Mesendoderm (in vitro differentiated cells): ENCODE measurements around the gene MRGPRE.

ENCODE experiments used
- DNase-seq: peaks from one replicate; pipeline ENCODE4 v3.0.0; 2013
- H2AK5ac ChIP-seq: 2 replicates; pipeline ENCODE4 v1.6.1; 2013; ENCODE audit warnings: low read length, inconsistent platforms
- H2BK120ac ChIP-seq: 2 replicates; pipeline ENCODE4 v1.6.1; 2013; ENCODE audit warnings: low read depth, mild to moderate bottlenecking, low read length, moderate library complexity, mixed read lengths
- H2BK15ac ChIP-seq: replicated peaks from 2 replicates; pipeline ENCODE4 v1.6.1; 2013; ENCODE audit warnings: low read depth, mild to moderate bottlenecking, moderate library complexity
- H2BK5ac ChIP-seq: 2 replicates; pipeline ENCODE4 v1.6.1; 2013; ENCODE audit warnings: low read length, inconsistent platforms
- H3K18ac ChIP-seq: 2 replicates; pipeline ENCODE4 v1.6.1; 2013; ENCODE audit warnings: mild to moderate bottlenecking, low read length, mixed read lengths
- H3K23ac ChIP-seq: one replicate; pipeline ENCODE4 v1.6.1; 2013; ENCODE audit warnings: low read length
- H3K27ac ChIP-seq: 2 replicates; pipeline ENCODE4 v1.5.1; 2013; ENCODE audit warnings: low read depth, mild to moderate bottlenecking, inconsistent platforms, low read length, moderate library complexity
- H3K27me3 ChIP-seq: 2 replicates; pipeline ENCODE4 v1.6.1; 2013; ENCODE audit warnings: low read length, control low read depth, mild to moderate bottlenecking, inconsistent platforms; ENCODE audit not compliant: insufficient read depth, poor library complexity
- H3K36me3 ChIP-seq: 2 replicates; pipeline ENCODE4 v1.6.1; 2013; ENCODE audit warnings: low read length, inconsistent platforms; ENCODE audit not compliant: control insufficient read depth, insufficient read depth
- H3K4ac ChIP-seq: one replicate; pipeline ENCODE4 v1.6.1; 2013; ENCODE audit warnings: low read depth, mild to moderate bottlenecking, low read length, moderate library complexity
- H3K4me1 ChIP-seq: 2 replicates; pipeline ENCODE4 v1.6.1; 2013; ENCODE audit warnings: low read depth, low read length, inconsistent platforms; ENCODE audit not compliant: control insufficient read depth
- H3K4me2 ChIP-seq: 2 replicates; pipeline ENCODE4 v1.6.1; 2013; ENCODE audit warnings: low read length
- H3K4me3 ChIP-seq: 2 replicates; pipeline ENCODE4 v1.5.1; 2013; ENCODE audit warnings: mild to moderate bottlenecking, low read length
- H3K56ac ChIP-seq: one replicate; pipeline ENCODE4 v1.6.1; 2013; ENCODE audit warnings: low read length
- H3K79me1 ChIP-seq: 2 replicates; pipeline ENCODE4 v1.6.1; 2013; ENCODE audit warnings: low read length, inconsistent platforms
- H3K79me2 ChIP-seq: 2 replicates; pipeline ENCODE4 v1.6.1; 2013; ENCODE audit warnings: mild to moderate bottlenecking, low read length; ENCODE audit not compliant: control insufficient read depth, insufficient read depth
- H3K9ac ChIP-seq: 2 replicates; pipeline ENCODE4 v1.6.1; 2013; ENCODE audit warnings: low read length, inconsistent platforms
- H4K5ac ChIP-seq: one replicate; pipeline ENCODE4 v1.6.1; 2013; ENCODE audit warnings: low read length
- H4K8ac ChIP-seq: one replicate; pipeline ENCODE4 v1.6.1; 2013; ENCODE audit warnings: low read depth, mild to moderate bottlenecking, control low read depth, low read length, moderate library complexity
- WGBS: extraction: QIAGEN DNeasy Blood & Tissue Kit; methylation state at CpG from one replicate; pipeline ENCODE4 v1.1.7; 2013; ENCODE audit warnings: low lambda C conversion rate, missing lambda C conversion rate; ENCODE audit not compliant: insufficient coverage; ENCODE audit errors: extremely low coverage; 5-methylcytosine and 5-hydroxymethylcytosine counted together

MRGPRE gene

GRCh38 chr11:3204141-3205015 is 27.8 kb downstream of the MRGPRE start:
- Histone ChIP-seq H2AK5ac (no peak overlapping the region), H3K9ac (no peak overlapping the region), H3K18ac (no peak overlapping the region), H2BK15ac (no peak overlapping the region), H3K79me1 (no peaks in the 10 kb centered on the region), H3K27ac (no peak overlapping the region), H3K4me1 (no peaks in the 10 kb centered on the region), H4K5ac (no peak overlapping the region), H2BK120ac (no peak overlapping the region), H3K4me3 (no peak overlapping the region), H3K4me2 (no peak overlapping the region), H3K79me2 (no peaks in the 10 kb centered on the region), H2BK5ac (no peak overlapping the region), H3K23ac (no peak overlapping the region), H4K8ac (no peak overlapping the region), H3K36me3 (no peaks in the 10 kb centered on the region), H3K56ac (no peak overlapping the region), H3K27me3 (peaks cover 9% of the 10 kb centered on the region), H3K4ac (no peak overlapping the region)
- no peak for DNase-seq
- WGBS = no CpG with 5 or more reads among the region's 24 CpGs

GRCh38 chr11:3203221-3204043 is 28.8 kb downstream of the MRGPRE start:
- H3K27me3 ChIP-seq = peaks cover 9% of the 10 kb centered on the region
- no peaks in the 10 kb centered on the region for H3K79me2 ChIP-seq
- H3K4me1 ChIP-seq = no peaks in the 10 kb centered on the region
- no peaks in the 10 kb centered on the region for H3K36me3 ChIP-seq
- H4K8ac ChIP-seq = no peak overlapping the region
- H3K4ac ChIP-seq = no peak overlapping the region
- no CpG with 5 or more reads among the region's 51 CpGs for WGBS
- H2AK5ac ChIP-seq = no peak overlapping the region
- no peak overlapping the region for H3K23ac ChIP-seq
- DNase-seq = peak; percentile 45
- H3K56ac ChIP-seq = peak overlapping the region; percentile 7
- H4K5ac ChIP-seq = no peak overlapping the region
- H3K4me3 ChIP-seq = no peak overlapping the region
- peak overlapping the region; percentile 9 for H3K9ac ChIP-seq
- H3K18ac ChIP-seq = no peak overlapping the region
- H2BK120ac ChIP-seq = no peak overlapping the region
- no peaks in the 10 kb centered on the region for H3K79me1 ChIP-seq
- H3K27ac ChIP-seq = no peak overlapping the region
- no peak overlapping the region for H2BK15ac ChIP-seq
- no peak overlapping the region for H2BK5ac ChIP-seq
- H3K4me2 ChIP-seq = peak overlapping the region; percentile 44

DNA sequence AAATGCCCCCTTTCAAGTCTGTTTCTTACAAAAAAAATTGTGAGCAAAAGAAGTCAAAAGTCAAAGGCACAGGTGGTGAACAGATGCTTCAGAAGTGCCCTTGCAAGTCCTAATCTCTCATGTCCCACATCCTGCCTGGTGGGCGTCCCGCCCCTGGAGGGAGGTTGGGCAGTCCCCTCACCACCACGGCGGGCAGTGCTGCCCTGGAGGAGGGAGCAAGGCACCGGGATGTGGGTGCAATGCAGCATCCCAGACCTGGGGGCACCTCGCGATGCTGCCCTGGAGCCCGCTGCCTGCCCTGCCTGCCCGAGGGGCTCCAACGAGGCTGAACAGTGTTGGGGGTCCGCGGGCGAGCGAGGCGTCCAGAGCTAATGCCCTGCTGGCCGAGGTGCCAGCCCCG is 29.5 kb downstream of the MRGPRE start:
- Histone ChIP-seq H2BK120ac (no peak overlapping the region), H3K4me2 (no peak overlapping the region), H3K18ac (no peak overlapping the region), H3K79me2 (no peaks in the 10 kb centered on the region), H3K4me3 (no peak overlapping the region), H3K36me3 (no peaks in the 10 kb centered on the region), H3K9ac (no peak overlapping the region), H3K56ac (no peak overlapping the region), H4K8ac (no peak overlapping the region), H3K4ac (no peak overlapping the region), H3K4me1 (no peaks in the 10 kb centered on the region), H2AK5ac (no peak overlapping the region), H2BK15ac (no peak overlapping the region), H3K27me3 (peaks cover 9% of the 10 kb centered on the region), H2BK5ac (no peak overlapping the region), H3K23ac (peak overlapping the region; percentile 80), H3K79me1 (no peaks in the 10 kb centered on the region), H4K5ac (no peak overlapping the region), H3K27ac (no peak overlapping the region)
- DNase-seq = no peak
- no CpG with 5 or more reads among the region's 17 CpGs for WGBS

DNA sequence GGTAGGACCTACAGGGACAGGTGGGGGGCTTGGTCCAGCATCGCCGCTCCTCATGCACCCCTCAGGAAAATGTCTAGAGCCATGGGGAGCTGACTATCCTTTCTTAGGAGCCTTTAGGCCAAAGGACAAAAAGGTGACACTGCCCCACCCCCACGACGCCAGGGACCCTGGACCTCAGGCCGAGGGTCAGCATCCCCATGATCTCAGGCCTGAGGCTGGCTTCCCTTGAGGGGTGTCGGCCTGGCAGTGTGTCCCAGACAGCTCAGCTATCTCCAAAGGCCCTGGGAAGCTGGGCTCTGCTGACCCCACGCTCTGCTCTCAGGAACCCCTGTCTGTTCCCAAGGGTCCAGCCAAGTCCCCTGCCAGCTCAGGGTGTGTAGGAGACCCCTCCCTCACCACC is 29.9 kb downstream of the MRGPRE start:
- no peaks in the 10 kb centered on the region for H3K36me3 ChIP-seq
- no peaks in the 10 kb centered on the region for H3K79me1 ChIP-seq
- no peak overlapping the region for H2BK120ac ChIP-seq
- H3K27me3 ChIP-seq = peaks cover 9% of the 10 kb centered on the region
- H2BK5ac ChIP-seq = no peak overlapping the region
- no peak overlapping the region for H2BK15ac ChIP-seq
- no peak overlapping the region for H3K4me2 ChIP-seq
- H3K9ac ChIP-seq = no peak overlapping the region
- WGBS = no CpG with 5 or more reads among the region's 7 CpGs
- no peak overlapping the region for H3K18ac ChIP-seq
- no peak overlapping the region for H3K27ac ChIP-seq
- H3K4me3 ChIP-seq = no peak overlapping the region
- no peak overlapping the region for H2AK5ac ChIP-seq
- no peak overlapping the region for H3K23ac ChIP-seq
- H3K79me2 ChIP-seq = no peaks in the 10 kb centered on the region
- no peak overlapping the region for H3K56ac ChIP-seq
- no peak for DNase-seq
- no peaks in the 10 kb centered on the region for H3K4me1 ChIP-seq
- no peak overlapping the region for H3K4ac ChIP-seq
- H4K8ac ChIP-seq = no peak overlapping the region
- no peak overlapping the region for H4K5ac ChIP-seq

DNA sequence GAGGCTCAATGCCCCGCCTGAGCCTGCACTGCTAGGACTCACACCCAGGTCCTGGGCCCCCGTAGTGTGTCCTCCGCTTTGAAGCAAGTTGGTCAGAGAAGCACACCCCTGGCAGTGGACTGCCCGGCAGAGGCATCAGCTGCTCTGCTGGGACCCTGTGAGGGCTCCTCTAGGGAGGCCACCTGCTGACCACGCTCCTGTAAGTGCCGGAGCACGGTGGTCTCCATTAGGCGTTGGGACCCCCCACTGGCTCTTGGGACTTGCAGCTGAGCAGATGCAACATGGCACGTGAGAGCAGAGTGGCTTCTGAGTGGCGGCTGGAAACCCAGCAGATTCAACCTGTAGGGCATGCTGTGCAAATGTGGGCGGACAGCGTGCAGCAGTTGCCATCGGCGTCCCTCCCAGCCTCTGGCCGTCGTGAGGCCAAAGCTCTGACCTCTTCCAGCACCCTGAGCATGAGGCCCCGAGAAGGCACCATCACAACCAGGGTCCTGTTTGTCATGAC is 30.5 kb downstream of the MRGPRE start:
- H3K79me1 ChIP-seq = no peaks in the 10 kb centered on the region
- DNase-seq = no peak
- H3K23ac ChIP-seq = no peak overlapping the region
- H3K4ac ChIP-seq = no peak overlapping the region
- H2BK15ac ChIP-seq = no peak overlapping the region
- no peak overlapping the region for H2BK5ac ChIP-seq
- no peak overlapping the region for H4K8ac ChIP-seq
- no CpG with 5 or more reads among the region's 17 CpGs for WGBS
- no peak overlapping the region for H3K4me2 ChIP-seq
- no peak overlapping the region for H2AK5ac ChIP-seq
- peaks cover 9% of the 10 kb centered on the region for H3K27me3 ChIP-seq
- no peak overlapping the region for H2BK120ac ChIP-seq
- no peaks in the 10 kb centered on the region for H3K79me2 ChIP-seq
- H3K4me3 ChIP-seq = no peak overlapping the region
- no peaks in the 10 kb centered on the region for H3K4me1 ChIP-seq
- H3K27ac ChIP-seq = no peak overlapping the region
- H3K18ac ChIP-seq = no peak overlapping the region
- H4K5ac ChIP-seq = no peak overlapping the region
- no peaks in the 10 kb centered on the region for H3K36me3 ChIP-seq
- no peak overlapping the region for H3K9ac ChIP-seq
- no peak overlapping the region for H3K56ac ChIP-seq
